Heart right ventricle (tissue), 16 donors: ENCODE data around the gene RNF123. TPM values are rescaled to one million over a fixed set of nuclear protein-coding genes. Genes with fewer than 3 reads are reported as not detected.

Experiments
- ATAC-seq, 8 donors: fragments of 200-7000 bp; cut with Tn5 transposase; one replicate each; pipeline ENCODE4 v1.9.1; 2020; ENCODE audit warnings: mild to moderate bottlenecking in 8 of 8, moderate library complexity in 8 of 8, moderate number of reproducible peaks in 1 of 8
- DNase-seq, 2 donors: peaks; one replicate each; pipeline ENCODE4 v3.0.0-alpha.2; 2020
- H3K27ac ChIP-seq, 10 donors: fragments of 200-600 bp; sonication (generic) in 2 of 10; one replicate each; pipeline versions ENCODE4 v1.5.0 to v1.8.0; 2020 to 2022; ENCODE audit warnings: mild to moderate bottlenecking in 3 of 10
- H3K27me3 ChIP-seq, 7 donors: fragments of 200-600 bp; one replicate each; pipeline ENCODE4 v1.8.0; 2021 to 2022; ENCODE audit warnings: mild to moderate bottlenecking in 2 of 7
- H3K36me3 ChIP-seq, 9 donors: fragments of 200-600 bp; sonication (generic) in 1 of 9; one replicate each; pipeline versions ENCODE4 v1.5.0 to v1.8.0; 2020 to 2022; ENCODE audit warnings: mild to moderate bottlenecking in 2 of 9
- H3K4me1 ChIP-seq, 9 donors: fragments of 200-600 bp; sonication (generic) in 1 of 9; one replicate each; pipeline versions ENCODE4 v1.5.0 to v1.8.0; 2020 to 2022; ENCODE audit warnings: mild to moderate bottlenecking in 4 of 9
- H3K4me3 ChIP-seq, 10 donors: fragments of 200-600 bp; sonication (generic) in 2 of 10; one replicate each; pipeline versions ENCODE4 v1.5.0 to v1.8.0; 2020 to 2022; ENCODE audit warnings: mild to moderate bottlenecking in 7 of 10, moderate library complexity in 2 of 10
- H3K9me3 ChIP-seq, 11 donors: fragments of 200-600 bp in 10 of 11; sonication (generic) in 2 of 11; one replicate each; pipeline versions ENCODE4 v1.5.0 to v1.8.0; 2013 to 2022; ENCODE audit warnings: mild to moderate bottlenecking in 2 of 11, control low read depth in 1 of 11, moderate library complexity in 1 of 11
- CTCF ChIP-seq, 9 donors: fragments of 200-600 bp; sonication (generic) in 2 of 9; IDR thresholded peaks; one replicate each; pipeline versions ENCODE4 v1.5.0 to v1.8.0; 2021 to 2022; ENCODE audit warnings: antibody characterized with exemption in 9 of 9, mild to moderate bottlenecking in 5 of 9, moderate library complexity in 1 of 9
- intact Hi-C, 10 donors: fragments of 100-400 bp; cut with DNase I; formaldehyde crosslinking; loops; one replicate each; pipeline versions ENCODE4 v1.11.1 to v1.14.2; 2022
- polyA plus RNA-seq, 2 donors: library from polyadenylated mRNA; stranded (reverse); fragments of 200-250 nt; gene quantifications; one replicate each; pipeline ENCODE4 v1.2.3, GENCODE V29; 2013
- total RNA-seq, 10 donors: library from RNA; stranded (reverse); fragmentation: NEBNext Ultra II Directional in 3 of 10; extraction: Animal tissue kit (Norgen Biotek cat#: 25700) in 3 of 10; gene quantifications; one replicate each; pipeline versions ENCODE4 v1.2.1 to v1.2.4, GENCODE V29; 2021 to 2023
- donor health status: Arrhythmogenic right ventricular cardiomyopathy.
- donor health status: ischemic (EF 13 %, LVEDD 7.1; RV severe dilation, severe dysfunction).
- donor health status: healthy with polysubstance abuse.
- donor health status: DM: no; HTN: yes; CAD: no.
- donor health status: DM: no; HTN: no; CAD: no.
- donor health status: ischemic (EF 25% LVEDD 6.9; RV normal size, moderate dysfunction).
- donor health status: ischemic (EF 25% LVEDD 5.7; RV mildly dilated, moderate dysfunction).
- donor health status: healthy.
- donor health status: DM: yes; HTN: yes; CAD: no.
- donor health status: Ischemic cardiomyopathy.
- donor health status: ischemic (EF 35%, LVEDD 5.7; RV mildly dilated, moderate dysfunction).
- donor health status: nonischemic (EF 11% LVEDD 7.7; RV severe dilation, severe dysfunction).
- donor health status: DM: yes; HTN: yes; CAD: no.
- donor health status: PGD.
- donor health status: ischemic (EF 29% LVEDD 5.4; RV normal size, mild dysfunction).
- donor health status: nonischemic (EF 23%, LVEDD 6.1; RV moderate dilation, normal function).

Gene RNF123
- total and polyA plus RNA-seq, 12 donors = 23.6 to 61.8 (median 48.7) TPM

GRCh38 chr3:49769926-49770325, 80.6 kb downstream of the RNF123 start:
- intact Hi-C loops = no loop called here
- Histone ChIP-seq H3K9me3 (no peaks in the 10 kb centered on the region), H3K36me3 (peaks cover 0 to 46% (median 0%) of the 10 kb centered on the region in 9 donors), H3K4me1 (peaks cover 0 to 6% (median 0%) of the 10 kb centered on the region in 9 donors), H3K27me3 (no peaks in the 10 kb centered on the region), H3K4me3 (no peak overlapping the region), H3K27ac (no peak overlapping the region)
- DNase-seq (no peak), ATAC-seq (no peak)
- TF ChIP-seq CTCF (IDR thresholded peaks at IDR 0.05) = no peak

Other genes starting within 250 kb of the RNF123 start
- 100 to 1,000 TPM; 118 to 173 (median 139) TPM for gene DAG1, start 219.3 kb upstream of the RNF123 start, total RNA-seq
- 10 to 100 TPM; 37.7 to 50.9 TPM for gene DAG1, start 219.3 kb upstream of the RNF123 start, polyA plus RNA-seq
- gene BSN, start 135.1 kb upstream of the RNF123 start, total RNA-seq = 1 to 10 TPM in 4 of 10 donors, under 1 TPM in 6; 0.17 to 1.4 (median 0.68) TPM
- gene BSN, start 135.1 kb upstream of the RNF123 start, polyA plus RNA-seq = under 1 TPM; 0.06 to 0.37 TPM
- gene APEH, start 15.2 kb upstream of the RNF123 start, total RNA-seq = 100 to 1,000 TPM; 101 to 140 (median 110) TPM
- 10 to 100 TPM; 18.2 to 65.7 TPM for gene APEH, start 15.2 kb upstream of the RNF123 start, polyA plus RNA-seq
- gene MST1, start 83 bp upstream of the RNF123 start, total RNA-seq = 1 to 10 TPM; 2.3 to 5.1 (median 3.8) TPM
- 10 to 100 TPM in 1 of 2 donors, 1 to 10 TPM in 1; 3.3 to 16.0 TPM for gene MST1, start 83 bp upstream of the RNF123 start, polyA plus RNA-seq
- gene AMIGO3, start 30.1 kb downstream of the RNF123 start, total RNA-seq = under 1 TPM in 2 of 10 donors, not detected in 8; 0.09 to 0.15 TPM
- gene AMIGO3, start 30.1 kb downstream of the RNF123 start, polyA plus RNA-seq = 1 to 10 TPM; 1.8 to 2.1 TPM
- 10 to 100 TPM in 8 of 10 donors, 1 to 10 TPM in 2; 9.6 to 30.4 (median 12.9) TPM for gene GMPPB, start 34.4 kb downstream of the RNF123 start, total RNA-seq
- 10 to 100 TPM in 1 of 2 donors, 1 to 10 TPM in 1; 8.7 to 48.8 TPM for gene GMPPB, start 34.4 kb downstream of the RNF123 start, polyA plus RNA-seq
- gene IP6K1, start 97.0 kb downstream of the RNF123 start, total RNA-seq = 10 to 100 TPM; 13.7 to 24.4 (median 16.6) TPM
- gene IP6K1, start 97.0 kb downstream of the RNF123 start, polyA plus RNA-seq = 10 to 100 TPM in 1 of 2 donors, 1 to 10 TPM in 1; 9.0 to 12.3 TPM
- gene CDHR4, start 110.3 kb downstream of the RNF123 start, total RNA-seq = not detected
- gene CDHR4, start 110.3 kb downstream of the RNF123 start, polyA plus RNA-seq = under 1 TPM; 0.01 to 0.80 TPM
- gene INKA1, start 113.7 kb downstream of the RNF123 start, total RNA-seq = 1 to 10 TPM; 1.8 to 5.7 (median 2.5) TPM
- gene INKA1, start 113.7 kb downstream of the RNF123 start, polyA plus RNA-seq = 1 to 10 TPM; 4.2 to 8.6 TPM
- gene UBA7, start 124.4 kb downstream of the RNF123 start, total RNA-seq = 10 to 100 TPM; 13.1 to 47.0 (median 22.0) TPM
- 10 to 100 TPM; 12.0 to 57.6 TPM for gene UBA7, start 124.4 kb downstream of the RNF123 start, polyA plus RNA-seq
- gene TRAIP, start 167.0 kb downstream of the RNF123 start, total RNA-seq = 1 to 10 TPM in 7 of 10 donors, under 1 TPM in 3; 0.20 to 2.4 (median 1.4) TPM
- 1 to 10 TPM in 1 of 2 donors, under 1 TPM in 1; 0.96 to 1.6 TPM for gene TRAIP, start 167.0 kb downstream of the RNF123 start, polyA plus RNA-seq
- gene CAMKV, start 180.3 kb downstream of the RNF123 start, total RNA-seq = not detected
- gene CAMKV, start 180.3 kb downstream of the RNF123 start, polyA plus RNA-seq = not detected
- gene MST1R, start 214.3 kb downstream of the RNF123 start, total RNA-seq = 1 to 10 TPM in 8 of 10 donors, under 1 TPM in 2; 0.53 to 4.4 (median 1.6) TPM
- gene MST1R, start 214.3 kb downstream of the RNF123 start, polyA plus RNA-seq = 1 to 10 TPM; 1.7 to 7.1 TPM
- 1 to 10 TPM; 5.3 to 8.2 (median 6.7) TPM for gene MON1A, start 240.3 kb downstream of the RNF123 start, total RNA-seq
- 10 to 100 TPM in 1 of 2 donors, 1 to 10 TPM in 1; 6.5 to 10.6 TPM for gene MON1A, start 240.3 kb downstream of the RNF123 start, polyA plus RNA-seq